ENCODE results near the gene TMEM203. TPM values are rescaled to one million over a fixed set of nuclear protein-coding genes. Genes with fewer than 3 reads are reported as not detected.
A peak's percentile ranks its signal among the peaks of the same experiment; 100 is the strongest.

The TMEM203 gene
- total RNA-seq, 2 donors from 2014 or later, result 36.2 to 40.0 TPM

- intact Hi-C loops (cut with DNase I, micrococcal nuclease), result loop anchor here in 1 of 2 donors (10.0 kb wide), 1 partner anchor 49 kb away; the partner anchor contains the start of genes LRRC26 and TMEM210
- DNase-seq (peak; percentile 96 to 98), ATAC-seq (peak; percentile 78)
Measured at GRCh38 chr9:137223078-137223970, 17.9 kb upstream of the TMEM203 start.

GRCh38 chr9:137222190-137223077 lies 17.0 kb upstream of the TMEM203 start, which contains the start of gene RNF208:
RNF208 (minus strand) TSS chr9:137222240; CDS start chr9:137221212, 1,028 bp downstream.
- peak; percentile 28 for ATAC-seq
- intact Hi-C loops (cut with DNase I, micrococcal nuclease), result loop anchor here in 1 of 2 donors (10.0 kb wide), 1 partner anchor 48 kb away; the partner anchor contains the start of genes LRRC26 and TMEM210
- DNase-seq, result peak in 1 of 2 donors; percentile 54

GRCh38 chr9:137221506-137222111 lies 16.2 kb upstream of the TMEM203 start:
- peak in 1 of 2 donors; percentile 55 for DNase-seq
- intact Hi-C loops (cut with DNase I, micrococcal nuclease), result loop anchor here in 1 of 2 donors (10.0 kb wide), 1 partner anchor 47 kb away; the partner anchor contains the start of genes LRRC26 and TMEM210
- no peak for ATAC-seq

- no peak for DNase-seq
- intact Hi-C loops (cut with DNase I, micrococcal nuclease), result loop anchor here in 1 of 2 donors (10.0 kb wide), 1 partner anchor 46 kb away; the partner anchor contains the start of genes LRRC26 and TMEM210
- no peak for ATAC-seq
Measured at GRCh38 chr9:137221095-137221505, 15.7 kb upstream of the TMEM203 start.

GRCh38 chr9:137220317-137221094 lies 15.1 kb upstream of the TMEM203 start:
- intact Hi-C loops (cut with DNase I, micrococcal nuclease), result loop anchor here in 1 of 2 donors (10.0 kb wide), 1 partner anchor 46 kb away; the partner anchor contains the start of genes LRRC26 and TMEM210
- ATAC-seq, result no peak
- DNase-seq, result no peak

- no peak for ATAC-seq
- intact Hi-C loops (cut with DNase I, micrococcal nuclease), result loop anchor here in 1 of 2 donors (10.0 kb wide), 1 partner anchor 45 kb away; the partner anchor contains the start of genes LRRC26 and TMEM210
Measured at GRCh38 chr9:137219757-137220316, 14.4 kb upstream of the TMEM203 start.

GRCh38 chr9:137218754-137219271 lies 13.4 kb upstream of the TMEM203 start:
- intact Hi-C loops (cut with DNase I, micrococcal nuclease), result no loop called here
- ATAC-seq, result peak; percentile 38
- peak; percentile 68 to 76 for DNase-seq

More at GRCh38 chr9:137219757-137220316, 14.4 kb upstream of the TMEM203 start:
- DNase-seq, result no peak

GRCh38 chr9:137218212-137218753 lies 12.8 kb upstream of the TMEM203 start:
- no peak for ATAC-seq
- DNase-seq, result peak in 1 of 2 donors; percentile 7
- intact Hi-C loops (cut with DNase I, micrococcal nuclease), result no loop called here

- DNase-seq, result peak; percentile 92
- peak; percentile 80 for ATAC-seq
- intact Hi-C loops (cut with DNase I, micrococcal nuclease), result no loop called here
Measured at GRCh38 chr9:137217276-137218211, 12.1 kb upstream of the TMEM203 start.

- intact Hi-C loops (cut with DNase I, micrococcal nuclease), result no loop called here
- DNase-seq (peak in 1 of 2 donors; percentile 8), ATAC-seq (no peak)
Measured at GRCh38 chr9:137216188-137216965, 10.9 kb upstream of the TMEM203 start.

- DNase-seq (no peak), ATAC-seq (no peak)
- intact Hi-C loops (cut with DNase I, micrococcal nuclease), result no loop called here
Measured at GRCh38 chr9:137215196-137215986, 9.9 kb upstream of the TMEM203 start.

GRCh38 chr9:137214620-137215019 lies 9.2 kb upstream of the TMEM203 start:
- ATAC-seq (no peak), DNase-seq (no peak)
- intact Hi-C loops (cut with DNase I, micrococcal nuclease), result no loop called here

GRCh38 chr9:137213160-137214060 lies 8.0 kb upstream of the TMEM203 start:
- no peak for ATAC-seq

More at GRCh38 chr9:137213160-137214060, 8.0 kb upstream of the TMEM203 start:
- peak in 1 of 2 donors; percentile 23 for DNase-seq
- intact Hi-C loops (cut with DNase I, micrococcal nuclease), result no loop called here

All from left colon (tissue), 2 donors.